Natural killer cell treated with Interleukin-12 subunit alpha and Interleukin-12 subunit beta and Interleukin-15 and Interleukin-18, amount 100 ng/mL, for 72 hours (primary cell): ENCODE results near the gene STOM. TPM values are rescaled to one million over a fixed set of nuclear protein-coding genes. Genes with fewer than 3 reads are reported as not detected.

ENCODE experiments used
- ATAC-seq, 2 donors: fragments of 150-1000 bp; cut with Tn5 transposase in 1 of 2; sonication (Bioruptor Pico), chemical (Tn5 transposase) in 1 of 2; 2 replicates each; pipeline ENCODE4 v1.10.0; 2021
- DNase-seq: peaks from one replicate; pipeline ENCODE4 v3.0.0; 2022; ENCODE audit warnings: low spot score
- H3K27ac Mint-ChIP-seq, 2 donors: 1 replicate in 1 of 2; 2 replicates in 1 of 2; pipeline ENCODE4 v1.8.0; 2022; ENCODE audit warnings: mixed read lengths in 2 of 2, mild to moderate bottlenecking in 1 of 2, moderate library complexity in 1 of 2
- H3K27me3 Mint-ChIP-seq, 2 donors: 1 replicate in 1 of 2; 2 replicates in 1 of 2; pipeline ENCODE4 v1.8.0; 2022; ENCODE audit warnings: mixed read lengths in 2 of 2
- H3K36me3 Mint-ChIP-seq: one replicate; pipeline ENCODE4 v1.8.0; 2022; ENCODE audit warnings: mixed read lengths
- H3K4me1 Mint-ChIP-seq, 2 donors: 1 replicate in 1 of 2; 2 replicates in 1 of 2; pipeline ENCODE4 v1.8.0; 2022; ENCODE audit warnings: low read depth in 2 of 2, mixed read lengths in 2 of 2, mild to moderate bottlenecking in 1 of 2
- H3K4me3 Mint-ChIP-seq: one replicate; pipeline ENCODE4 v1.8.0; 2022; ENCODE audit warnings: mixed read lengths
- H3K9me3 Mint-ChIP-seq: 2 replicates; pipeline ENCODE4 v1.8.0; 2022; ENCODE audit warnings: mixed read lengths
- total RNA-seq, 2 donors: library from RNA; stranded (reverse); gene quantifications; one replicate each; pipeline ENCODE4 v1.2.3, GENCODE V29; 2022

Gene STOM
- total RNA-seq, 2 donors from 2014 or later = 99.4 to 321 TPM

- H3K36me3 Mint-ChIP-seq = no peaks in the 10 kb centered on the region
- no peaks in the 10 kb centered on the region for H3K9me3 Mint-ChIP-seq
- ATAC-seq (no peak), DNase-seq (no peak)
- peaks cover 0 to 3% of the 10 kb centered on the region in 2 donors for H3K27me3 Mint-ChIP-seq
- no peak overlapping the region for H3K4me3 Mint-ChIP-seq
- no peaks in the 10 kb centered on the region for H3K4me1 Mint-ChIP-seq
- H3K27ac Mint-ChIP-seq = peak overlapping the region in 1 of 2 donors; percentile 42
These were observed 16.6 kb upstream of the STOM start for GRCh38 chr9:121386442-121387175.

- H3K36me3 Mint-ChIP-seq = no peaks in the 10 kb centered on the region
- H3K4me3 Mint-ChIP-seq = no peak overlapping the region
- H3K27me3 Mint-ChIP-seq = peaks cover 0 to 3% of the 10 kb centered on the region in 2 donors
- H3K4me1 Mint-ChIP-seq = peaks cover 5% of the 10 kb centered on the region in 2 donors
- DNase-seq = no peak
- H3K9me3 Mint-ChIP-seq = no peaks in the 10 kb centered on the region
- no peak overlapping the region for H3K27ac Mint-ChIP-seq
- ATAC-seq = no peak
These were observed 13.7 kb upstream of the STOM start for GRCh38 chr9:121383715-121384114.

GRCh38 chr9:121380846-121381245, 10.8 kb upstream of the STOM start:
- Mint-ChIP-seq H3K36me3 (peaks cover 7% of the 10 kb centered on the region), H3K4me3 (no peak overlapping the region)

GRCh38 chr9:121376214-121376830, 6.3 kb upstream of the STOM start:
- Mint-ChIP-seq H3K4me3 (no peak overlapping the region), H3K4me1 (peaks cover 23 to 27% of the 10 kb centered on the region in 2 donors), H3K9me3 (no peaks in the 10 kb centered on the region), H3K27ac (peak overlapping the region in 1 of 2 donors; percentile 60), H3K36me3 (peaks cover 7% of the 10 kb centered on the region), H3K27me3 (no peaks in the 10 kb centered on the region)
- DNase-seq = no peak
- no peak for ATAC-seq

More at GRCh38 chr9:121380846-121381245, 10.8 kb upstream of the STOM start:
- H3K27me3 Mint-ChIP-seq = no peaks in the 10 kb centered on the region
- H3K4me1 Mint-ChIP-seq = peaks cover 5% of the 10 kb centered on the region in 2 donors
- H3K27ac Mint-ChIP-seq = peak overlapping the region in 1 of 2 donors; percentile 8
- no peak for ATAC-seq
- no peak for DNase-seq
- H3K9me3 Mint-ChIP-seq = no peaks in the 10 kb centered on the region

GRCh38 chr9:121373011-121373729, 3.1 kb upstream of the STOM start:
- Mint-ChIP-seq H3K9me3 (peaks cover 4% of the 10 kb centered on the region), H3K27me3 (no peaks in the 10 kb centered on the region), H3K36me3 (peaks cover 9% of the 10 kb centered on the region), H3K4me3 (no peak overlapping the region), H3K27ac (peak overlapping the region in 1 of 2 donors; percentile 93), H3K4me1 (peaks cover 29 to 42% of the 10 kb centered on the region in 2 donors)
- ATAC-seq = no peak
- no peak for DNase-seq

GRCh38 chr9:121372239-121373010, 2.4 kb upstream of the STOM start:
- ATAC-seq (no peak), DNase-seq (no peak)
- Mint-ChIP-seq H3K4me1 (peaks cover 35 to 50% of the 10 kb centered on the region in 2 donors), H3K36me3 (peaks cover 4% of the 10 kb centered on the region), H3K4me3 (no peak overlapping the region), H3K27ac (peak overlapping the region; percentile 86 to 93), H3K9me3 (peaks cover 4% of the 10 kb centered on the region), H3K27me3 (no peaks in the 10 kb centered on the region)

GRCh38 chr9:121371495-121372061, 1.5 kb upstream of the STOM start:
- peaks cover 4% of the 10 kb centered on the region for H3K9me3 Mint-ChIP-seq
- H3K27ac Mint-ChIP-seq = peak overlapping the region; percentile 86 to 93
- H3K4me1 Mint-ChIP-seq = peaks cover 41 to 58% of the 10 kb centered on the region in 2 donors
- H3K36me3 Mint-ChIP-seq = peaks cover 4% of the 10 kb centered on the region
- no peaks in the 10 kb centered on the region for H3K27me3 Mint-ChIP-seq
- peak overlapping the region; percentile 49 for H3K4me3 Mint-ChIP-seq
- ATAC-seq (no peak), DNase-seq (no peak)

GRCh38 chr9:121368745-121369144, 1.3 kb downstream of the STOM start:
- H3K4me1 Mint-ChIP-seq = peaks cover 62 to 82% of the 10 kb centered on the region in 2 donors

GRCh38 chr9:121368138-121368522, 1.9 kb downstream of the STOM start:
- peak overlapping the region; percentile 86 to 93 for H3K27ac Mint-ChIP-seq
- peaks cover 4% of the 10 kb centered on the region for H3K9me3 Mint-ChIP-seq
- DNase-seq = no peak
- peaks cover 4% of the 10 kb centered on the region for H3K36me3 Mint-ChIP-seq
- no peak for ATAC-seq
- H3K4me1 Mint-ChIP-seq = peaks cover 64 to 85% of the 10 kb centered on the region in 2 donors
- peak overlapping the region; percentile 86 for H3K4me3 Mint-ChIP-seq
- no peaks in the 10 kb centered on the region for H3K27me3 Mint-ChIP-seq

More at GRCh38 chr9:121368745-121369144, 1.3 kb downstream of the STOM start:
- ATAC-seq = no peak
- Mint-ChIP-seq H3K27ac (peak overlapping the region; percentile 86 to 93), H3K9me3 (peaks cover 4% of the 10 kb centered on the region), H3K36me3 (peaks cover 4% of the 10 kb centered on the region), H3K4me3 (peak overlapping the region; percentile 86), H3K27me3 (no peaks in the 10 kb centered on the region)
- DNase-seq = peak; percentile 68

- H3K4me1 Mint-ChIP-seq = peaks cover 64 to 85% of the 10 kb centered on the region in 2 donors
- peaks cover 4% of the 10 kb centered on the region for H3K36me3 Mint-ChIP-seq
- peaks cover 4% of the 10 kb centered on the region for H3K9me3 Mint-ChIP-seq
- H3K27ac Mint-ChIP-seq = peak overlapping the region; percentile 86 to 93
- peak overlapping the region; percentile 86 for H3K4me3 Mint-ChIP-seq
- DNase-seq (no peak), ATAC-seq (no peak)
- no peaks in the 10 kb centered on the region for H3K27me3 Mint-ChIP-seq
These were observed 2.5 kb downstream of the STOM start for GRCh38 chr9:121367306-121368137.

- DNase-seq = no peak
- no peaks in the 10 kb centered on the region for H3K27me3 Mint-ChIP-seq
- H3K27ac Mint-ChIP-seq = peak overlapping the region; percentile 86 to 93
- peak overlapping the region; percentile 86 for H3K4me3 Mint-ChIP-seq
- peaks cover 4% of the 10 kb centered on the region for H3K36me3 Mint-ChIP-seq
- peaks cover 4% of the 10 kb centered on the region for H3K9me3 Mint-ChIP-seq
- H3K4me1 Mint-ChIP-seq = peaks cover 60 to 84% of the 10 kb centered on the region in 2 donors
- ATAC-seq = no peak
These were observed 3.3 kb downstream of the STOM start for GRCh38 chr9:121366611-121367192.

- ATAC-seq = no peak
- peaks cover 58 to 83% of the 10 kb centered on the region in 2 donors for H3K4me1 Mint-ChIP-seq
- peak overlapping the region; percentile 57 to 93 for H3K27ac Mint-ChIP-seq
- H3K9me3 Mint-ChIP-seq = peaks cover 4% of the 10 kb centered on the region
- no peaks in the 10 kb centered on the region for H3K27me3 Mint-ChIP-seq
- peak overlapping the region; percentile 48 for H3K4me3 Mint-ChIP-seq
- H3K36me3 Mint-ChIP-seq = peaks cover 3% of the 10 kb centered on the region
- DNase-seq = no peak
These were observed 4.5 kb downstream of the STOM start for GRCh38 chr9:121365564-121365963.
